HTERT RPE-1 (cell line): Measurements from ENCODE around the gene ZNF778.

Experiments
- in situ Hi-C: fragments of 300-500 bp; cut with MboI; formaldehyde crosslinking; loops from 4 replicates; pipeline ENCODE4 v1.14.3; 2020; ENCODE audit warnings: low sequenced_read_pairs

ZNF778 gene

DNA sequence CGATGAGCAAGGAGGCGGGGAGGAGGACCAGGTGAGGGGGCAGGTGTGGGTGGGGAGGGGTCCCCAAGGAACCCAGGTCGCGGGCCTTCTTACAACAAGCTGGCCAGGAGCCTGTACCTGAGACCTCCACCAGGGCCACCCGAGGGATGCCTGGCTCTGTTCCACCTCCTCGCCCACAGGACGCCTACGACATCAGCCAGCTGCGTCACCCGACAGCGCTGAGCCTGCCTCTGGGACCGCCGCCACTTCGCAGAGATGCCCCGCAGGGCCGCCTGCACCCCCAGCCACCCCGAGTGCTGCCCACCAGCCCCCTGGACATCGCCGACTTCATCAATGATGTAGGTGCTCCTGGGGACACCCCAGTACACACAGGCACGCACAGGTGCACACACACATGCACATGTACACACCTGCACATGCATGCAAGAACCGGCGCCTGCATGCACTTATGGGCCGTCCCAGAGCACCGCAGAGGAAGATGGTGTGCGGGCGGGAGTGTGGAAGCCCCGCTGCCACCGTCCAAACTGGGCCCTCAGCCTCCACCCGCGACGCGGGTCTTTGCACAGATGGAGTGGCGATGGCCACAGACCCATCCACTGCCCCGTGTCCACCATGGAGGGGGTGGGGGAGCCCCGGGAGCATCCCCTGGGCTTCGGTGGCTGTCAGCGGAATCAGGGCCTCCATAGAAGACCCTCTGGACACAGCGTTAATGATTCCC is 23.8 kb upstream of the ZNF778 start:
- in situ Hi-C loops: no loop called here

DNA sequence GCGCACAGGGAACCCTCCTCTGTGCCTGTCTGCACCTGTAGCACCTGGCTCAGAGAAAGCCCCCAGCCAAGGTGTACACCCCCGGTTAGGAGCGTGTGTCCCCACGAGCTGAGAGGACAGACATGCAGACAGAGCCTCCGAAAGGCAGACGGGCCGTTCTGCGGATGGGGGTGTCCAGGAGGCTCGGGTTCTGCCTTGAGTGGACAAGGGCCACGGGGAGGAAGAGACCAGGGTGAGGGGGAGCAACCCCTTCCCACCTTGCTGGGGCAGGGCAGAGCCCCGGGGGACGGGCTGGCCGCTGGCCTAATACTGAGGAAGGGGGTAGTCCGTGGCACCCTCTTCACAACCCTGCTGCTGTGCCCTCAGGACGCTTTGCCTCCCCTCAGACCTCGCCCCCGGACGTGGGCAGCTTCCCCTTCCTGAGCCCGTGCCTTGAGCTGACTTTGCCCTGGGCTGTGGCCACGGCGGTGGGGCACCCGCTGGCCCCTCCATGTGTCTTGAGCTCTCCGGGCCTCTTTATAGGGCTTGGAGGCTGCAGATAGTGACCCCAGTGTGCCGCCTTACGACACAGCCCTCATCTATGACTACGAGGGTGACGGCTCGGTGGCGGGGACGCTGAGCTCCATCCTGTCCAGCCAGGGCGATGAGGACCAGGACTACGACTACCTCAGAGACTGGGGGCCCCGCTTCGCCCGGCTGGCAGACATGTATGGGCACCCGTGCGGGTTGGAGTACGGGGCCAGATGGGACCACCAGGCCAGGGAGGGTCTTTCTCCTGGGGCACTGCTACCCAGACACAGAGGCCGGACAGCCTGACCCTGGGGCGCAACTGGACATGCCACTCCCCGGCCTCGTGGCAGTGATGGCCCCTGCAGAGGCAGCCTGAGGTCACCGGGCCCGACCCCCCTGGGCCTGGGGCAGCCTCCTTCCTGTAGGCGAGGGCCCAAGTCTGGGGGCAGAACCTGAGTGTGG is 22.9 kb upstream of the ZNF778 start:
- in situ Hi-C loops: no loop called here

- in situ Hi-C loops: no loop called here
Measured at GRCh38 chr16:89195521-89196171, 21.9 kb upstream of the ZNF778 start.

DNA sequence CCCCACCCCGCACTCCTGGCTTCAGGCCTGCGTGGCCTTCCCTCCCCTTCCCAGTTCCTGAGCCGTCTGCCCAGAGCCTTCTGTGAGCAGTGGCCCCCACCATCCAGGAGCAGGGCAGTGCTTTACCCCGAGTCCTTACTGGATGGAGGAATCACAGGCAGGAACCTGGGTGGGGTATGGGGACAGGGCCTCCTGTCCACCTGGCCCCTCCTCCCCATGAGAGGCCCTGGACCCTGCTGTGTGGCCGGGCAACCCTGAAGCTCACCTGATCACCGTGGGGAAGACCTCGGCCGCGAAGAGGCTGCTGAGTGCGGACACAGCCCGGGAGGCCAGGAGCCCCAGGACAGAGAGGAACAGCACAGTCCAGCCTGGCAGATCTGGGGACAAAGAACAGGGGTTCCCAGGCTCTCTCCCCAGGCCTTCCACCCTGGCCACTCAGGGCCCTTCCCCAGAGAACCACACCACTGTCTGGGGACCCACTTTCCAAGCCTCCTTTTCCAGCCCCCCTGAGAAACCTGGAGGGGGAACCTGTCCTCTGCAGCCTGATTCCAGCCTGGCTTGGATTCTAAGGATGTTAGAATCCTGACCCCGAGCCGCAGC is 20.4 kb upstream of the ZNF778 start:
- in situ Hi-C loops: no loop called here

DNA sequence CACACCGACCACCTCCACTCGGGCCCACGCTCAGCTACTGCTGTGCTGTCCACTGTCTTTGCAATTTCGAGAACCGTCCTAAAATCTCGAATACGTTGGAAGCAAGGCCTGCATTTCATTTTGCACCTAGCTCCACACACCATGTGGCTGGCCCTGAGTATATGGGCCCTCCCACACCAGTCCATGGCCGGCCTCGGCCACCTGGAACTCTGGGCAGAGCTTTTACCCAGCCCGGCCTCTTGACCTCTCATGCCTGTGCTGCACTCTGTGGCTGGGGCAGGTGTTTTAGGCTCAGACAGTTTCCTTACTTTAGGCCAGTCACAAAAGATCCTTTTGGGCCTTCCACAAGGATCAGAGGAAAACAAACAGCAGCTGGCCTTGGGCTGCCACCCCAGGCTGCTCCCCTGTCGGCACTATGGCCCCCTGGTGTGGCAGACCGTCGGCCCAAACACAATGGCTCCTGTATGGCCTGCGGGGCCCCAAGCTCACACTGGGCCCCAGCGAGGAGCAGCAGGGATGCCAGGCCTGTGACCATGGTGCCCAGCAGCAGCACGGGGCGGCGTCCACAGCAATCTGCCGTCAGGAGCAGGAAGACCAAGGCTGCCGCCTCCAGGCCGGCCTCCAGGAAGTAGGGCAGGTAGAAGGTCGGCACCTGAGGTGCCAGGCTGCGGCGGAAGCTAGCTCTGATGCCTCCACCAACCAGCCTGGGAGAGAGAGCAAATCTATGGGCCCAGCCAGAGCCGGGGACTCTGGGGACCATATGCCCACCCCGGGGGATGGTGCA is 19.7 kb upstream of the ZNF778 start:
- in situ Hi-C loops: no loop called here

GRCh38 chr16:89198417-89199240 is 18.9 kb upstream of the ZNF778 start:
- in situ Hi-C loops: no loop called here

GRCh38 chr16:89199241-89200123 is 18.0 kb upstream of the ZNF778 start:
- in situ Hi-C loops: no loop called here

DNA sequence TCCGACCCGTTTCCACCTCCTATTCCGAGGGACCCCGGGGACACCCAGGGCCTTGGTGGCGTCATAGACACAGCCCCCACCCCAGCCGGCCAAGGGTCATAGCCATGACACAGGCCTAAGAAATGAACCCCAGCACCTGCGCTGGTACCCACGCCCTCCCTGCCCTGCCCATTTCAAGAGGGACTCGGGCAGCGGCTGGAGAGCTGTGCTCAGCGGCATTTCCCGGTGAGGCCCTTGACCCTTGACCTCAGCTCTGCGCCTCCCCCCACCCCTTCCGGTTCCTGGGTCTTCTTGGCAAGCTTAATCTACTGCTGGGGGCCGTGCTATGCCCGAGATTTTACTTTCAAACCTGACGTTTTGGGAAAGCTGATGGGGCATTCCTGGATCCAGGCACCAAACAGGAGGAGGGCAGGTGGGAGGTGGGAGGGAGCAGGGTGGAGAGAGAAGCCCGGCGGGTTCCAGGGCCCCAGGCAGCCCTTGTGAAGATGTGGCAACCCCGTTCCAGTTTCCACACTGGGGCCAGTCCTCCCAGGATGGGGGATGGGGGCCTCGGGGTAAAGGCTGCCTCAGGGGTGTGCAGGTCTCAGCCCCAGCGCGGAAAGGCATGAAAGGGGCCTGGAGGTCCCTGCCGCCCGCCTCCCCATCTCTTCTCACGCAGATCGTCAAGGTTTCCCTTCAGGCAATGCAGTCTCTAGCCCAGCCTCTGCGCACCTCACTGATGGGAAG is 17.2 kb upstream of the ZNF778 start, which contains the start of gene SLC22A31:
SLC22A31 (minus strand) TSS at position 414 of the 726 bp plus-strand sequence; CDS start at position 378, 36 bp downstream.
- in situ Hi-C loops: no loop called here

DNA sequence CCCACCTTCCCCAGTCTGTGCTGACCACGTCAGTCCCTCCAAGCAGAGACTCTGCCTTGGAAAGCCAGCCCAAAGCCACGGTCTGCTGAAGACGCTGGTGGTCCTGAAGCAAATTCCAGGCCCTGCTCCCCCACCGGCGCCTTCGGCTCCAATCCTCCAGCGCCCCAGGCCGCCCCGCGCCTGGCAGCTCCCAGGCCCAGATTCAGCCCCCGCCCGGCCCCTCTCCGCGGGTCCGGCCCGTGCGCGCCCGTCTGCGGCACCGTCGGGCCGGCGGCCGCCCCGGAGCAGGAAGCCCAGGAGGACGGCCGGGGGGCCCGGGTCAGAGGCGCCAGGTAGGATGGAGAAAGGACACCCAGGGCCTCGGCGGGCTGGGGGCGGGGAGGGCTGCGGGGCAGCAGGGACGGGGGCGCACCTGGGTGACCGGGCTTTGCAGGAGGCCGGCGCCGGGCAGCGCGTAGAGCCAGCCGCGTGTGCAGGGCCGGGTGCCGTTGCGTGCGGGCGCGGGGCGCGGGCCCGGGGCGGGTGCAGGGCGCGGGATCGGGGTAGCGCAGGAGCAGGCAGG is 16.6 kb upstream of the ZNF778 start:
- in situ Hi-C loops: no loop called here

DNA sequence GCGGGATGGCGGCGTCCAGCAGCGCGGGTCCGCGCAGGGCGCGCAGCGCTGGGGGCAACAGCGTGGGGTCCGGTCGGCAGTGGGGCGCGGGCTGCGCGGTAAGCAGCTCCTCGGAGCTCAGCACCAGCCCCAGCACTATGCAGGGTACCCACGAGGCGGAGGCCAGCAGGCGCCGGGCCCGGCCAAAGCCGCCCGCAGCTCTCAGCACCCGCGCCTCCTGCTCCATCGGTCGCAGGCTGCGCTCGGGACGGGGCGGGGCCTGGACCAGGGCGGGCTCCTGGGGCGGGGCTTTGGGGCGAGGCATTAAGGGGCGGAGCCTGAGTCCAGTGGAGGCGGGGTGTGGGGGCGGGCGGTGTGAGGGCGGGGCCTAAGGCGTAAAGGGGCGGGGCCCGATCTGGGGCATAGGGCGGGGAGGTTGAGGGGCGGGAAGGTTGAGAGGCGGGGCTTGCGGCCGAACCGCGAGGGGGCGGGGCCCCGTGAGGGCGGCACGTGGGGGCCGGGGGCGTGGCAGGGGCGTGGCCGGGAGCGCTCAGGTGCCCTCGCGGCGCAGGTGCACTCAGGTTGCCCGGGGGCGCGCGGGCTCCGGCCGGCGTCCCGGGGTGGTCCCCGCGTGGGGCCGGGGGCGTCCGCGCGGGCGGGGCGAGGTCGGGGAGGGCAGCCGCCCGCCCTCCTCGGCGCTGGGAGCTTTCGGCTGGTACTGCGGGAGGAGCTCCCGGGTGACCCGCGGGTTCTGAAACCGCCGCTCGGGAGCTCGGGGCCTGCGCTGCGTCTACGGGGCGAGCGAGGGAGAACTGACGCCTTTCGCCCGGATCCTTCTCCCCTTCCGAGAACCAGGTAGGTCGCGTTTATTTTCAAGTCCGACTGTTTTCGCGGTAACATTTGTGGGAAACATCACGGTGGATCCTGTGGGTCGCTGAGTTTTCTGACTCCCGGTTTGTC is 15.8 kb upstream of the ZNF778 start:
- in situ Hi-C loops: no loop called here

- in situ Hi-C loops: no loop called here
Measured at GRCh38 chr16:89202422-89203215, 14.9 kb upstream of the ZNF778 start.

DNA sequence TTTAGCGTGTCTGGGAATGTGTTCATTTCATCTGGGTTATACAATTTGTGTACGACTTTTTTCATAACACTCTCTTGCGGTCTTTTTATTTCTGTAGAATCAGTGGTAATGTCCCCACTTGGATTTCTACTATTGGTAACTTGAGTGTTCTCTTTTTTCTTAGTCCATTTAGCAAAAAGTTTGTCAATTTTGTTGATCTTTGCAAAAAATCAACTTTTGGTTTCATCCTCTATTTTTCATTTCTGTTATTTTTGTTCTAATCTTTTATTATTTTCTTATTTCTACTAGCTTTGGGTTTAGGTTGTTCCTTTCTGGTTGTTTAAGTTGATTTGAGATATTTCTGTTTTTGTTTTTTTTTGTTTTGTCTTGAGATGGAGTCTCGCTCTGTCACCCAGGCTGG is 9.5 kb upstream of the ZNF778 start:
- in situ Hi-C loops: no loop called here

DNA sequence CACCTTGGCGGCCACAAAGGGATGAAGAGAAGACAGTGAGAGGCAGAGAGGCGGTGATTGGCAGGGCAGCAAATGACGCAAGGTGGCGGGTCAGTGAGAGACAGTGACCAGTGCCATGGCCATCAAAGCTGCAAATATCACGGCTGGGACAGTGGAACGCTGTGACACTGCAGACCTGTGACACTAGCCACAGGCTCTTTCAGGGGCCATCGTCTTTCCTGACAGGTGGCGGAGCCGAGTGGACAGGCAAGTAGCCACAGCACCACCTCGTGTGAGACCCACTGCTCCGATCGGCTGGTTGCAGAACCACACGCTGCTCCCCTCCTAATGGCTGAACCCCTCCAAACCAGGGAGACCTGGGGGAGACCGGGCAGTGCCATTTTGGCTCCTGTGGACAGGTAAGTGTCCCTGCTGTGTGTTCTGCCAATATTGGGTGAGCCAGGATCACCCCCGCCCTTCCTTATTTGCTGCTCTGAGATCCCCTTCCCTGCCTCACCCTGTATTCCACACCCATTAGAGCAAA is 7.9 kb upstream of the ZNF778 start:
- in situ Hi-C loops: no loop called here

GRCh38 chr16:89210165-89210903 is 7.2 kb upstream of the ZNF778 start:
- in situ Hi-C loops: no loop called here
